ENCODE measurements around the gene RYR2.
A peak's percentile ranks its signal among the peaks of the same experiment; 100 is the strongest.

RYR2 gene

GRCh38 chr1:237012788-237013383, 29.1 kb upstream of the RYR2 start:
- DNase-seq (ENCODE audit: low read depth) = peak; percentile 25
- TF ChIP-seq CTCF (IDR thresholded peaks at IDR 0.05; ENCODE audit: insufficient read depth, low read depth, low read length, missing control alignments) = no peak
- no peak overlapping the region for H3K4me3 ChIP-seq (ENCODE audit: low read length)

GRCh38 chr1:237013608-237014007, 28.4 kb upstream of the RYR2 start:
- no peak for DNase-seq (ENCODE audit: low read depth)
- TF ChIP-seq CTCF (IDR thresholded peaks at IDR 0.05; ENCODE audit: insufficient read depth, low read depth, low read length, missing control alignments) = no peak
- H3K4me3 ChIP-seq (ENCODE audit: low read length) = no peak overlapping the region

- DNase-seq (ENCODE audit: low read depth) = no peak
- no peak overlapping the region for H3K4me3 ChIP-seq (ENCODE audit: low read length)
- TF ChIP-seq CTCF (IDR thresholded peaks at IDR 0.05; ENCODE audit: insufficient read depth, low read depth, low read length, missing control alignments) = no peak
Measured at GRCh38 chr1:237016626-237017025, 25.4 kb upstream of the RYR2 start.

GRCh38 chr1:237018896-237019295, 23.1 kb upstream of the RYR2 start:
- no peak for DNase-seq (ENCODE audit: low read depth)
- no peak for TF ChIP-seq CTCF (IDR thresholded peaks at IDR 0.05; ENCODE audit: insufficient read depth, low read depth, low read length, missing control alignments)

GRCh38 chr1:237025358-237026074, 16.5 kb upstream of the RYR2 start:
- H3K4me3 ChIP-seq (ENCODE audit: low read length) = no peak overlapping the region
- DNase-seq (ENCODE audit: low read depth) = no peak
- no peak for TF ChIP-seq CTCF (IDR thresholded peaks at IDR 0.05; ENCODE audit: insufficient read depth, low read depth, low read length, missing control alignments)

More at GRCh38 chr1:237018896-237019295, 23.1 kb upstream of the RYR2 start:
- no peak overlapping the region for H3K4me3 ChIP-seq (ENCODE audit: low read length)

- no peak for TF ChIP-seq CTCF (IDR thresholded peaks at IDR 0.05; ENCODE audit: insufficient read depth, low read depth, low read length, missing control alignments)
- DNase-seq (ENCODE audit: low read depth) = no peak
- no peak overlapping the region for H3K4me3 ChIP-seq (ENCODE audit: low read length)
Measured at GRCh38 chr1:237029240-237029639, 12.7 kb upstream of the RYR2 start.

Measured in epithelial cell of esophagus (primary cell).